ENCODE data around the gene MUC5B.
A peak's percentile ranks its signal among the peaks of the same experiment; 100 is the strongest.
"Not testable (repeated sequence)": the region's sequence is repeated elsewhere in the genome, so short reads cannot be mapped to it uniquely, and the experiment has no call there.

The MUC5B gene

DNA sequence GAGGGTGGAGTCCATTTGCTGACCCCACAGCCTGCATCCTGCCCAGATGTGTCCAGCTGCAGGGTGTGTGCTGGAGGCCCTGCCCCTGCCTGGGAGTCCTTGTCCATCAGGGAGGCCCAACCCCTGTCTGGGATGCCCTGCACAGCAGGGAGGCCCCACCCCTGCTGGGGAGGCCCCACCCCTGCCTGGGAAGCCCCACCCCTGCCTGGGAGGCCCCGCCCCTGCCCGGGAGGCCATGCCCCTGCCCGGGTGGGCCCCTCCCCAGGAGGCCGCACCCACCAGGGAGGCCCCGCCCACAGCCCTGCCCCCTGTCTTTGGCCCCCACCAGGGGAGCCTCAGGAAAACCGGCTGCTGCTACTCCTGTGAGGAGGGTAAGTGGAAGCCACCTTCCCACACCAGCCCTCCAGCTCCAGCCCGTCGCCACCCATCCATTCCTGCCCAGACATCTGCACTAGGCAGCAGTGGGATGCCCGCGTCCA lies 37.2 kb downstream of the MUC5B start:
- H3K27ac Mint-ChIP-seq, result no peak overlapping the region
- DNase-seq, result peak; percentile 73
- no peak overlapping the region for H3K4me3 Mint-ChIP-seq
- H3K9me3 Mint-ChIP-seq, result peaks cover 8% of the 10 kb centered on the region
- H3K27me3 Mint-ChIP-seq, result no peaks in the 10 kb centered on the region
- peaks cover 3% of the 10 kb centered on the region for H3K36me3 Mint-ChIP-seq (ENCODE audit: low read depth)
- H3K4me1 Mint-ChIP-seq (ENCODE audit: low read depth), result peaks cover 20% of the 10 kb centered on the region

DNA sequence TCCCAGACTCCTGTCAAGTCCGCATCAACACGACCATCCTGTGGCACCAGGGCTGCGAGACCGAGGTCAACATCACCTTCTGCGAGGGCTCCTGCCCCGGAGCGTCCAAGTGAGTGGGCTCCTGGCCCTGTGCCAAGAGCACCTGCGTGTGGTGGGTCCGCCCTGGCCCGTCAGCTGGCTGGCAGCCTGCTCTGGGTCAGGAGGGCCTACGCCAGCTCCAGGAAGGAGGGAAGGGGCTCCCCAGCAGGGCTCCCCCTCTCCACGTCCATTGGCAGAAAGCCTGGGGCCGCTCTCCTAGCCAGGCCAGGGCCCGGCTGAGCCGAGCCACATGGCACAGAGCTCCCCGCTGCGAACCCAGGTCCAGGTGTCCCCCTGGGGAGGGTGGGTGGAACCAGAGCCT lies 37.8 kb downstream of the MUC5B start:
- Mint-ChIP-seq H3K36me3 (ENCODE audit: low read depth) (peaks cover 3% of the 10 kb centered on the region), H3K4me1 (ENCODE audit: low read depth) (peaks cover 20% of the 10 kb centered on the region), H3K27ac (no peak overlapping the region), H3K4me3 (no peak overlapping the region), H3K9me3 (peaks cover 8% of the 10 kb centered on the region), H3K27me3 (no peaks in the 10 kb centered on the region)
- no peak for DNase-seq

DNA sequence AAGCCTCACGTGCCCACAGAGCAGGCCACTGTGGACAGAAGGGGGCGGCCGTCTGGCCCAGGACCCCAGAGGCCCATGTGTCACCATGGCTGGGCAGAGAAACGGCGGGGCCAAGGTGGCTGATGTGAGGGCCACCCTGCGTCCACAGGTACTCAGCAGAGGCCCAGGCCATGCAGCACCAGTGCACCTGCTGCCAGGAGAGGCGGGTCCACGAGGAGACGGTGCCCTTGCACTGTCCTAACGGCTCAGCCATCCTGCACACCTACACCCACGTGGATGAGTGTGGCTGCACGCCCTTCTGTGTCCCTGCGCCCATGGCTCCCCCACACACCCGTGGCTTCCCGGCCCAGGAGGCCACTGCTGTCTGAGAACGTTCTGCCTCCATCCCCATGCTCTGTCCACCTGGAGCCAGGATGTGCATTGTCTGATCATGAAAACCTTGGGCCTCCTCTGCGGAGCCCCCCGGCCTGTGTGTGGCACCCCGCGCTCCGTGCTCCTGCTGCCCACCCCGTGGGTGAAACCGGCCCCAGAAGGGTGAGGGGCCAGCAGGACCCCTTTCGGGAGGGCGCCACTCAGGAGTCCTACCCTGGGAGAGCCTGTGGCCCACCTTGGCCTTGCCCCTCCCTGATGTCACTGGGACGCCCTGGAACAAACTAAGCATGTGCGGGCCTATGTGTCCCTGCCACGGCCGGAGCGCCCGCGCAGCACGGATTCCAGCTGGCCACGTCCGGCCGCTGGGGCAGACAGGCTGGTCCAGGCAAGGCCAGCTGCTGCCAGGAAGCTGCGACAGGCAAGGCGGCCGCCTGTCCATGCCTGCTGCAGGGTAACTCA lies 38.6 kb downstream of the MUC5B start:
- no peak for DNase-seq
- H3K4me3 Mint-ChIP-seq, result peak overlapping the region; percentile 75
- peaks cover 20% of the 10 kb centered on the region for H3K4me1 Mint-ChIP-seq (ENCODE audit: low read depth)
- no peaks in the 10 kb centered on the region for H3K27me3 Mint-ChIP-seq
- H3K27ac Mint-ChIP-seq, result peak overlapping the region; percentile 93
- H3K9me3 Mint-ChIP-seq, result peaks cover 8% of the 10 kb centered on the region
- peaks cover 4% of the 10 kb centered on the region for H3K36me3 Mint-ChIP-seq (ENCODE audit: low read depth)

DNA sequence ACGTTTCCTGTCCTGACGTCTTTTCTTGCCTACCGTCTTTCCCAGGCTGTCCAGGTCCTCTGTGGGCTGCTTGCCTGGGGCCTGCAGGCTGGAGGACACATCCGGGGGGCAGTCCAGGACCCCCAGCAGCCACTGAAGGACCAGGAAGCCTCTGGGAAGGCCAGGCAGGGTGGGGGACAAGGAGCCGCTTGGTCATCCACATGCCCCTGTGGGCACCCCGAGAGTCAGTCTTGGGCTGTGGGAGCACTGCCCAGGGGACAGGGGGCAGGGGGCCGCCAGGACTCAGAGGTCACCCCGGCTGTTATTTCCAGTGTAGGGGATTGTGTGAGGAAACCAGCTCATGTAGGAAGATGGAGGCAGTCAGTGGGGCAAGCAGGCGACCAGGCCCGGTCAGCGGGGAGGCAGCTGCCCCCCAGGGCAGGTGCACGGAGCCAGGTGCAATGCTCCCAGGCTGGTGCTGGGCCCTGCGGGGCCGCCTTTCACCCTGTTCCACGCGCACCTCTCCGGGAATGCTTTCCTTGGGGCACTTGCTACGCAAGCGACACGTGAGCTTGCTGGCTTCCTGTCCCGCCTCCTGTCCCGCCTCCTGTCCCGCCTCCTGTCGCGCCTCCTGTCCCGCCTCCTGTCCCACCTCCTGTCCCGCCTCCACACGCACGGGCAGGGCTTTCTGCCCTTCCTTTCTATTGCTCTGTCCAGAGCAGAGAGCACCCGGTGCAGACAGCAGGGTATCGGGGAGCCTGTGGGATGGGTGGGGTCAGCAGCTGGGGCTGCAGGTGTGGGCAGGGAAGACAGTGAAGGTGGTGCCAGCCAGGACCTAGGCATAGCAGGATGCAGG lies 39.5 kb downstream of the MUC5B start:
- Mint-ChIP-seq H3K36me3 (ENCODE audit: low read depth) (peaks cover 5% of the 10 kb centered on the region), H3K27me3 (no peaks in the 10 kb centered on the region), H3K27ac (peak overlapping the region; percentile 93), H3K4me1 (ENCODE audit: low read depth) (peaks cover 27% of the 10 kb centered on the region), H3K4me3 (peak overlapping the region; percentile 75), H3K9me3 (peaks cover 8% of the 10 kb centered on the region)
- peak; percentile 92 for DNase-seq

DNA sequence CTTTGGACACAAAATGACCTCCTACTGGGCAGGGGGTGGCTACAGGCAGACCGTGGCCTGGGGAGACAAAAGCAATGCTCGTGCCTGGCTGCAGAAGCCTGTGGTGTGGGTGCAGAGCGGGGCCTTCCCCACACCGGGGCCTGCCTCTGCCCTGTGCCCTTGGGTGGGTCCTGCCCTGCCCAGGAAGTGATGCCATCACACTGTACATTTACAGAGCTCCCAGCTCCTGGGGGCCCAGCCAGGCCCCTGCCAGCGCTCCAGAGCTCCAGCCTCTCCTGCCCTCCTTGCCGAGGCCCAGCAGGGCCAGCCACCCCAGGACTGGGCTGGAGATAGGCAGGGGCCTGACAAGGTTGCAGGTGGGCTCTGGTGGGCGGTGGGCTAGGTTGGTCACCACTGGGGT lies 40.1 kb downstream of the MUC5B start:
- Mint-ChIP-seq H3K9me3 (peaks cover 8% of the 10 kb centered on the region), H3K4me3 (peak overlapping the region; percentile 75), H3K36me3 (ENCODE audit: low read depth) (peaks cover 5% of the 10 kb centered on the region), H3K27me3 (no peaks in the 10 kb centered on the region), H3K4me1 (ENCODE audit: low read depth) (peaks cover 30% of the 10 kb centered on the region), H3K27ac (peak overlapping the region; percentile 93)
- no peak for DNase-seq

DNA sequence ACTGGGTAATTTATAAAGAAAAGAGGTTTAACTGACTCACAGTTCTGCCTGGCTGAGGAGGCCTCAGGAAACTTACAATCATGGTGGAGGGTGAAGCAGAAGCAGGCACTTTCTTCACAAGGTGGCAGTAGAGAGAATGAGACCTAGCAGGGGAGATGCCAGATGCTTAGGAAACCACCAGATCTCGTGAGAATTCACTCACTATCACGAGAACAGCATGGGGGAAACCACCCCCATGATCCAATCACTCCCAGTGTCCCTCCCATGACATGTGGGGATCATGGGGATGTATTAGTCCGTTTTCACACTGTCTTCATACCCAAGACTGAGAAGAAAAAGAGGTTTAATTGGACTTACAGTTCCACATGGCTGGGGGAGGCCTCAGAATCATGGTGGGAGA lies 41.6 kb downstream of the MUC5B start:
- H3K4me3 Mint-ChIP-seq, result not testable (repeated sequence)
- peak overlapping the region; percentile 55 for H3K27ac Mint-ChIP-seq

DNA sequence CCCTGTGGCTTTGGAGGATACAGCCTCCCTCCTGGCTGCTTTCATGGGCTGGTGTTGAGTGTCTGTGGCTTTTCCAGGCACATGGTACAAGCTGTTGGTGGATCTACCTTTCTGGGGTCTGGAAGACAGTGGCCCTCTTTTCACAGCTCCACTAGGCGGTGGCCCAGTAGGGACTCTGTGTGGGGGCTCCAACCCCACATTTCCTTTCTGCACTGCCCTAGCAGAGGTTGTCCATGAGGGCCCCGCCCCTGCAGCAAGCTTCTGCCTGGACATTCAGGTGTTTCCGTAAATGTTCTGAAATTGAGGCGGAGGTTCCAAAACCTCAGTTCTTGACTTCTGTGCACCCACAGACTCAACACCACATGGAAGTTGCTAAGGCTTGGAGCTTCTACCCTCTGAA lies 42.6 kb downstream of the MUC5B start:
- not testable (repeated sequence) for H3K9me3 Mint-ChIP-seq; H3K4me3 Mint-ChIP-seq; H3K27me3 Mint-ChIP-seq; H3K27ac Mint-ChIP-seq; H3K36me3 Mint-ChIP-seq (ENCODE audit: low read depth); DNase-seq
- peaks cover 33% of the 10 kb centered on the region for H3K4me1 Mint-ChIP-seq (ENCODE audit: low read depth)

More for the DNA sequence above, 41.6 kb downstream of the MUC5B start:
- H3K4me1 Mint-ChIP-seq (ENCODE audit: low read depth), result peaks cover 33% of the 10 kb centered on the region
- peak; percentile 40 for DNase-seq
- not testable (repeated sequence) for H3K27me3 Mint-ChIP-seq; H3K36me3 Mint-ChIP-seq (ENCODE audit: low read depth); H3K9me3 Mint-ChIP-seq

DNA sequence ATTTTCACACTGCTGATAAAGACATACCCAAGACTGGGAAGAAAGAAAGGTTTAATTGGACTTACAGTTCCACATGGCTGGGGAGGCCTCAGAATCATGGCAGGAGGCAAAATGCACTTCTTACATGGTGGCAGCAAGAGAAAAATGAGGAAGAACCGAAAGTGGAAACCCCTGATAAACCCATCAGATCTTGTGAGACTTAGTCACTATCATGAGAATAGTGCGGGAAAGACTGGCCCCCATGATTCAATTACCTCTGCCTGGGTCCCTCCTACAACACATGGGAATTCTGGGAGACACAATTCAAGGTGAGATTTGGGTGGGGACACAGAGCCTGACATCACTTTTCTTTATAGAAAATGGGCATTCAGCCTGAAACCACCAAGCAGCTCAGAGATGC lies 44.1 kb downstream of the MUC5B start:
- not testable (repeated sequence) for H3K36me3 Mint-ChIP-seq (ENCODE audit: low read depth); H3K27ac Mint-ChIP-seq; H3K27me3 Mint-ChIP-seq; H3K4me3 Mint-ChIP-seq; H3K9me3 Mint-ChIP-seq; DNase-seq
- H3K4me1 Mint-ChIP-seq (ENCODE audit: low read depth), result peaks cover 32% of the 10 kb centered on the region

DNA sequence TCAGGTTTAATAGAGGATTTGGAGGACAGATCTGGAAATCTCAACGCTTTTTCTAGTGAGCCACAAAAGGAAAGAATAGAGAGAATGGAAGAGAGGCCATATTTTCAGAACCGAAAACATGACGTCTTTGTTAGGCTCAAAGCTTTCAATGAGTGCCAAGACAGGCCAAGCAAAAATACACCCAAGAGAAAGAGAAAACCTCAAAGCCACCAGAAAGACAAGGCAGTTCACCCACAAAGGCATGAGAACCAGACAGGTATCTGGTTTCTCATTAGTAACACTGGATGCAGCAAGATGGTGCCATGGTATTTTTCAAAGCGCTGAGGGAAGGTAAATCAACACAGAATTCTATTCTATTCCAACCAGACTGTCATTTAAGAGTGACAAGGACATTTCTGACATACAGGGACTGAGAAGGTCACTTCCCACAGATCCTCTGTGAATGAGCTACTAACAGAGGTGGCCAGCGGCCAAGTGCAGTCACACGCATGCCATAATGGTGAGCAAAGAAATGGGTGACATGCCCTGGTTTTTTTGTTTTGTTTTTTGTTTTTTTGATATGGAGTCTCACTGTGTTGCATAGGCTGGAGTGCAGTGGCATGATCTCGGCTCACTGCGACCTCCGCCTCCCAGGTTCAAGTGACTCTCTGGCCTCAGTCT lies 44.7 kb downstream of the MUC5B start:
- no peaks in the 10 kb centered on the region for H3K27me3 Mint-ChIP-seq
- H3K36me3 Mint-ChIP-seq (ENCODE audit: low read depth), result peaks cover 5% of the 10 kb centered on the region
- no peak for DNase-seq
- H3K27ac Mint-ChIP-seq, result peak overlapping the region; percentile 2
- peaks cover 30% of the 10 kb centered on the region for H3K4me1 Mint-ChIP-seq (ENCODE audit: low read depth)
- H3K9me3 Mint-ChIP-seq, result peaks cover 8% of the 10 kb centered on the region
- H3K4me3 Mint-ChIP-seq, result no peak overlapping the region

DNA sequence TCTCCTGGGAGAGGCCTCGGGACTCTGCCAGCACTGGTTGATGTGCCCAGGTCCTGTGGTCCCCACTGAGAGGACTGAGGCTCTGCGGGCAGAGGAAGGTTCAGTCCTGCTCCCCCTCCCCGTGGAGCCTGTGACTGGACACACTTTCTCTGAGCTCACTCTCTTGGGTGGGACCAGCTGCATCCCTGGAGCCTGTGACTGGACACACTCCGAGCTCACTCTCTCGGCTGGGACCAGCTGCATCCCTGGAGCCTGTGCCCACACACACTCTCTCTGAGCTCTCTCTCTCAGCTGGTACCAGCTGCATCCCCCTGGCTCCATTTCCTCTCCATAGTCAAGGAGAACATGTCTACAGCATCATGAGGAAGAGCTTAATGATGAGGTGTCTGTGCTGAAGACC lies 47.1 kb downstream of the MUC5B start:
- DNase-seq, result no peak
- Mint-ChIP-seq H3K27me3 (no peaks in the 10 kb centered on the region), H3K36me3 (ENCODE audit: low read depth) (peaks cover 6% of the 10 kb centered on the region), H3K4me1 (ENCODE audit: low read depth) (peaks cover 14% of the 10 kb centered on the region), H3K27ac (no peak overlapping the region), H3K9me3 (peaks cover 1% of the 10 kb centered on the region), H3K4me3 (no peak overlapping the region)

DNA sequence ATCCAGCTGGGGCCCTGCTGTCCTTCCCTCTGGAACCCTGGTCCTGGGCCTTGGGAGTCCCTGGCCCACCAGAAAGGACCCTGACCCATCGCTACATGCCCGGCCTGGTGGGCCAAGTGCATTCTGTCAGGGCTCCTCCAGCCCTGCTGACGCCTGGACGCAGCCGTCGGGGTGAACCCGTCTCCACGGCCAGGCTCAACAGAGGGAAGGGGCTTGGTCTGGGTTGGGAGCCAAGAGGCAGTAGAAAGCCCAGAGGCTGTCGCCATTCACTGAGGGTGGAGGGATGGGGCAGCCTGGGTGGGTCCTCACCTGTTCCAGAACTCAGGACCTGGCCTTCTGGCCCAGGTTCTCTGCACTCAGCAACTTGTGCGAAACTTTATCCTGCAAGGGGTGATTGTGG lies 47.6 kb downstream of the MUC5B start:
- H3K4me1 Mint-ChIP-seq (ENCODE audit: low read depth), result peaks cover 13% of the 10 kb centered on the region
- H3K9me3 Mint-ChIP-seq, result no peaks in the 10 kb centered on the region
- no peak for DNase-seq
- H3K4me3 Mint-ChIP-seq, result no peak overlapping the region
- H3K36me3 Mint-ChIP-seq (ENCODE audit: low read depth), result peaks cover 11% of the 10 kb centered on the region
- H3K27me3 Mint-ChIP-seq, result no peaks in the 10 kb centered on the region
- H3K27ac Mint-ChIP-seq, result no peak overlapping the region

DNA sequence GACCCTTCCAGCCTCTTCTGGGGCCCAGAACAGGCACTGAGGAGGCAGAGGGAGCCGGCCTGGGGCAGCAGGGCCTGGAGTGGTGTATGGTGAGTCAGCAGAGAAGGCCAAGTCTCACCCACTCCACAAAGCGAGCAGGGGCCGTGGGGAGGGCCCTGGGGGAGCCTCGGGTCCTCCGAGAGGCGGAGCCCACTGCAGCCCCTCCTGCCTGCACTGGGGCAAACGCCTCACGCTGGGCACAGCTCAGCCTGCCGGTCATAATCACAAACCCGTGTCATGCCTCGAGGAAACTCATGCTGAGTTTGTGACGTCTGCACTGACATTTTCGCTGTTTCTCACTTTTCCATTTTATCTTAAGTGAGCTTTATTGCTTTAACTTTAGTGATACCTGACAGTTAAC lies 48.1 kb downstream of the MUC5B start:
- Mint-ChIP-seq H3K4me1 (ENCODE audit: low read depth) (peaks cover 13% of the 10 kb centered on the region), H3K36me3 (ENCODE audit: low read depth) (peaks cover 16% of the 10 kb centered on the region), H3K9me3 (no peaks in the 10 kb centered on the region), H3K4me3 (no peak overlapping the region), H3K27ac (no peak overlapping the region), H3K27me3 (no peaks in the 10 kb centered on the region)
- no peak for DNase-seq

DNA sequence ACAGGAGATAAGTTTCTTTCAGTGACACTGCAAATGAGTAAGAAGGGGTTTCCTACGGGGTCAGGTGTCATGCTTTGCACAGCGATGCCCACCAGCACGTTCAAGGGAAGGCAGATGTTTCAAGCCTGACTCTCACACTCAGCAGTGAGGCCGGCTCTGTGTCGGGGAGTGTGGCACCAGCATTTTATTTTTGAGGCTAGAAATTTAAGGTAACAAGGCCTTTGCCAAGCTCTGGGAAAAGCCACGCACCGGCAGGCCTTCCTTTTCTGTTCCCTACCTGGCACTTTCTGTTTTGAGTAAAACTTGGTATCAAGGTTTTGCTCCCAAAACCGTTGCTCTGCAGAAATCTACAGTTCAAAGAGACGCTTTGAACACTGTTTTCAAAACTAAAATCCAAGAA lies 48.5 kb downstream of the MUC5B start:
- Mint-ChIP-seq H3K27me3 (no peaks in the 10 kb centered on the region), H3K4me1 (ENCODE audit: low read depth) (peaks cover 13% of the 10 kb centered on the region), H3K4me3 (no peak overlapping the region), H3K27ac (no peak overlapping the region), H3K9me3 (no peaks in the 10 kb centered on the region), H3K36me3 (ENCODE audit: low read depth) (peaks cover 20% of the 10 kb centered on the region)
- DNase-seq, result no peak

DNA sequence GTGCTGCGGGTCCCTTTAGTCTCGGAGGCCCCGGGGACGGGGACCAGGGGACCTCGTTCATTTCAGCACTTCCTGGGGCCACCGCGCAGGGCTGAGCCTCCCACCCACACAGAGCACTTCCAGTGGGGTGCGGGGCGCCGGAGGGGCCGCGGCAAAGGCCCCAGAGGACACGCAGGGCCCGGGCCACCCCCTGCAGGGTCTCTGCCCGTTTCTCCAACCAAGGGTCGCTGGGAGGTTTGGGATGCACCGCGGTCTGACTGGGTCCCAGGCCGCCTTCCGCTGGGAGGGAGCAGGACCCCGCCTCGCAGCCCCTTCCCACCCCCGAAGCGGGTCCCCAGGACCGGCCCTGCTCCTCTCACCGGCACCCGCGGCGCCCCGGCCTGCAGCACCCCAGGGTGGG lies 49.1 kb downstream of the MUC5B start:
- no peaks in the 10 kb centered on the region for H3K27me3 Mint-ChIP-seq
- H3K4me1 Mint-ChIP-seq (ENCODE audit: low read depth), result peaks cover 10% of the 10 kb centered on the region
- DNase-seq, result no peak
- no peaks in the 10 kb centered on the region for H3K9me3 Mint-ChIP-seq
- no peak overlapping the region for H3K27ac Mint-ChIP-seq
- peaks cover 24% of the 10 kb centered on the region for H3K36me3 Mint-ChIP-seq (ENCODE audit: low read depth)
- no peak overlapping the region for H3K4me3 Mint-ChIP-seq

All from activated T-cell treated with anti-CD3 and anti-CD28 coated beads, Interleukin-2, amount 50 U/mL, for 24 hours (primary cell).